ENCODE results near the gene GRK4. TPM values are rescaled to one million over a fixed set of nuclear protein-coding genes. Genes with fewer than 3 reads are reported as not detected.

The GRK4 gene
- total and polyA plus RNA-seq, 2 experiments from 2014 or later = 5.8 to 6.5 TPM

DNA sequence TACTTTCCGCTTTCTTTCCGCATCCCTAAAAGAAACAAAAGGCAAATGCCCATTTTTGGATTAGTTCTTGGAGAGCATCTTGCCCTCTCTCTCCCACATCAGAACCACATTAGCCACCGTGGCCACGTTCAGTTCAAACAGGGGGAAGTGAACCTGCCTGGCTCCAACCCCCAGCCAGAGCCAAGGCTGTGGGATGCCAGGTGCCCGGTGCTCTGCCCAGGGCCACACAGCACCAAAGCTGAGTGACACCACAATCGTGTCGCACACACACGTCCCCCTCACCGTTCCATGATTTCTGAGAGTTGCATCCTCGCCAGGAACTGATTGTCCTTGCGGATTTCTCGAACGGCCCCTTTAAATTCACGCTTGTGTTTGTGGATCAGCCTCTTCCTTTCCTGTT, 24.5 kb upstream of the GRK4 start:
- H4K20me1 ChIP-seq (ENCODE audit: insufficient read depth) = no peaks in the 10 kb centered on the region
- no peak overlapping the region for H3K4me2 ChIP-seq (ENCODE audit: unreplicated experiment)
- H3K9ac ChIP-seq = no peak overlapping the region
- 89 to 90% methylated on average over 14 of the region's 14 CpGs for WGBS, 2 experiments (ENCODE audit: low coverage in 1 of 2, low lambda C conversion rate in 2 of 2, missing lambda C conversion rate in 2 of 2)
- H3K4me3 ChIP-seq = no peak overlapping the region
- H3K36me3 ChIP-seq (ENCODE audit: low read depth) = peaks cover 42% of the 10 kb centered on the region
- H3K79me2 ChIP-seq (ENCODE audit: insufficient read depth) = peaks cover 29% of the 10 kb centered on the region
- no peak overlapping the region for H2AFZ ChIP-seq
- H3K9me2 ChIP-seq (ENCODE audit: insufficient read depth) = no peaks in the 10 kb centered on the region
- no peaks in the 10 kb centered on the region for H3K27me3 ChIP-seq (replicated peaks; ENCODE audit: insufficient read depth)
- H3K9me3 ChIP-seq (ENCODE audit: low read depth) = no peaks in the 10 kb centered on the region
- in situ Hi-C loops (cut with MboI) = no loop called here
- no peak for DNase-seq
- H3K4me1 ChIP-seq (ENCODE audit: insufficient read depth) = peaks cover 16% of the 10 kb centered on the region
- H3F3A ChIP-seq (ENCODE audit: insufficient read depth) = peaks cover 45% of the 10 kb centered on the region
- H3K27ac ChIP-seq = no peak overlapping the region
- no peak for TF ChIP-seq EZH2phosphoT487 (IDR thresholded peaks at IDR 0.05; ENCODE audit: insufficient read depth, low read depth)
- no peak for TF ChIP-seq EZH2 (IDR thresholded peaks at IDR 0.05; ENCODE audit: insufficient read depth, poor library complexity, severe bottlenecking)

DNA sequence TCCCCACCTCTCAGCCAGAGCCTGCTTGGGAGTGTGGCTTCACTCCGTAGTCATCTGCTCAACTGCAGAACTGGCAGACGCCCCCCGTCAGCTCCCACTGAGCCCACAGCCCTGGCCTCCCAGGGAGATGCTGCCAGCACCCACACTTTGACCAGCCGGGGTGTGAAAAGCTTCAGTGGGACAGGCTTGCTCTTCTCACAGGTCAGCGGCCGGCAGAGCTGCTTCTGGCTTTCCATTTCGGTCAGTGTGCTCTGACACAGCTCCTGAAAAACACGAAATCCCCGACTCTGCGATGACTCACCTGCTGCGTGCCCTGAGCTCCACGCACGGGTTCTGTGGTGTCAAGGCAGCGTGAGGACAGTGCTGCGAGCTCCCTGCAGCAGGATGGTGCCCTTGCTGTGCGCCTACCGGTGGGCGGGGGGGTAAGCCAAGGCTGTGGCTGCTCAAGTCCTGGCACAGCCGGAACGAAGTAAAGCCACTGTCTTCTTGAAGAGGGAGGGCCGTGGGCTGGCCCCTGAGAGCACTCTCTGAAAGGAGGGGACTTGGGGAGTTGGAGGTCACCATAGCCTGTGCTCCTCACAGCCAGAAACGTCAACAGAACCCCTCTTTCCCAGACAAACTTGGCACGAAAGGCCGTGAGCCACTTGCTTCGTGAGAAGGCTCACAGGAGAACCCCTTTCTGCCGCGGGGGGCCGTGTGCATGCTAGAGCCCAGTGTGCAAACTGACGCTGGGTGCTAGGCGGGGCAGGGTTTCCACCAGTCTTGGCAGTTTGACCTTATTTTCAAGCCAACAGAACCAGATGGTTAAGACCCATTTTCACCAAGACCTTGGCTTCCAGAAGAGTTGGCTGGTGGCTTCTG, 23.8 kb upstream of the GRK4 start:
- peaks cover 42% of the 10 kb centered on the region for H3K36me3 ChIP-seq (ENCODE audit: low read depth)
- H3K4me1 ChIP-seq (ENCODE audit: insufficient read depth) = peaks cover 16% of the 10 kb centered on the region
- H3K79me2 ChIP-seq (ENCODE audit: insufficient read depth) = peaks cover 29% of the 10 kb centered on the region
- H3K9ac ChIP-seq = no peak overlapping the region
- in situ Hi-C loops (cut with MboI) = no loop called here
- TF ChIP-seq EZH2phosphoT487 (IDR thresholded peaks at IDR 0.05; ENCODE audit: insufficient read depth, low read depth) = no peak
- no peak for TF ChIP-seq EZH2 (IDR thresholded peaks at IDR 0.05; ENCODE audit: insufficient read depth, poor library complexity, severe bottlenecking)
- no peak for DNase-seq
- 82 to 85% methylated on average over 30 of the region's 30 CpGs for WGBS, 2 experiments (ENCODE audit: low coverage in 1 of 2, low lambda C conversion rate in 2 of 2, missing lambda C conversion rate in 2 of 2)
- H2AFZ ChIP-seq = no peak overlapping the region
- no peak overlapping the region for H3K4me3 ChIP-seq
- H3K4me2 ChIP-seq (ENCODE audit: unreplicated experiment) = no peak overlapping the region
- no peaks in the 10 kb centered on the region for H3K9me3 ChIP-seq (ENCODE audit: low read depth)
- no peak overlapping the region for H3K27ac ChIP-seq
- no peaks in the 10 kb centered on the region for H3K9me2 ChIP-seq (ENCODE audit: insufficient read depth)
- no peaks in the 10 kb centered on the region for H3K27me3 ChIP-seq (replicated peaks; ENCODE audit: insufficient read depth)
- H4K20me1 ChIP-seq (ENCODE audit: insufficient read depth) = no peaks in the 10 kb centered on the region
- H3F3A ChIP-seq (ENCODE audit: insufficient read depth) = peaks cover 45% of the 10 kb centered on the region

DNA sequence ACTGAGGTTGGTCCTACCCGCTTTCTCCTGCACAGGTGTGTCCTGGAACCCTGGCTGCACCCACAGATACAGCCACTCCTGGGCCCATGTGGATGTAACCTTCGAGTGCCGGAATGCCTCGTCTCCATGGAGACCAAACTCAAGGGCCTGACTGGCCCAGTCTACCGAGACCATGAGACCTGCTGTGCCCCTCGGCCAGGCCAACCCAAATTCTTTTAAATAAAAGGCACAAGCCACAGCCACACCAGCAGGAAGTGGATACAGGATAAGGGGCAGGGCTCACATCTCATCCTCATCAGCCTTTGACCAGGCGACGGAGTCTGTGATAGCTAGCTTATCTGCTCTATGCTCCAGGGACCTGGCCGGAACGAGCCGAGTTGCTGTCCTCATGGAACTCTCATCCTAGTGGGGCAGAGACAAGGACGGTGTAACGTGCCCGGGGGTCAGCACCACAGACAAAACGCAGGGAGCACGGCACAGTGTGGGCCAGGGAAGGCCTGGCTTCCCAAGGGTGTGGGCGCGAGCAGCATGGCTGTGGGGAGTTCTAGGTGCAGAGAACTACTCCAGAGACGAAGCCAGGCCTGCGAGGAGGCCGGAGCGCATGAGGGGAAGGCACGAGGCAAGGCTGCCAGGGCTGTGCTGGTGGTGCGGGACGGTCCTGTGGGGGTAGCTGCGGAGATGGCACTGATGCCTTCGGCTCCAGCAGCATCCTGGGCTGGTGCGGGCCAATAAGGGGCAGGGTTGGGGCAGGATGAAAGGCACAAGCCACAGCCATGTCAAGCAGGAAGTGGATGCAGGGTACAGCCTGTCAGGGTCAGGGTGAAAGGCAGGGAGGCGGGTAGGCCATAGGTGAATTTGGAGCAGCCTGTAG, 22.9 kb upstream of the GRK4 start:
- Histone ChIP-seq H2AFZ (no peak overlapping the region), H4K20me1 (ENCODE audit: insufficient read depth) (no peaks in the 10 kb centered on the region), H3K4me3 (no peak overlapping the region), H3K4me1 (ENCODE audit: insufficient read depth) (peaks cover 16% of the 10 kb centered on the region), H3F3A (ENCODE audit: insufficient read depth) (peaks cover 45% of the 10 kb centered on the region), H3K4me2 (ENCODE audit: unreplicated experiment) (no peak overlapping the region), H3K27ac (no peak overlapping the region), H3K9me2 (ENCODE audit: insufficient read depth) (no peaks in the 10 kb centered on the region), H3K9ac (no peak overlapping the region), H3K36me3 (ENCODE audit: low read depth) (peaks cover 46% of the 10 kb centered on the region), H3K79me2 (ENCODE audit: insufficient read depth) (peaks cover 27% of the 10 kb centered on the region), H3K9me3 (ENCODE audit: low read depth) (no peaks in the 10 kb centered on the region), H3K27me3 (replicated peaks; ENCODE audit: insufficient read depth) (no peaks in the 10 kb centered on the region)
- TF ChIP-seq EZH2 (IDR thresholded peaks at IDR 0.05; ENCODE audit: insufficient read depth, poor library complexity, severe bottlenecking) (no peak), EZH2phosphoT487 (IDR thresholded peaks at IDR 0.05; ENCODE audit: insufficient read depth, low read depth) (no peak)
- peak; percentile 0 for DNase-seq
- 94 to 97% methylated on average over 29 of the region's 29 CpGs for WGBS, 2 experiments (ENCODE audit: low coverage in 1 of 2, low lambda C conversion rate in 2 of 2, missing lambda C conversion rate in 2 of 2)
- in situ Hi-C loops (cut with MboI) = no loop called here

DNA sequence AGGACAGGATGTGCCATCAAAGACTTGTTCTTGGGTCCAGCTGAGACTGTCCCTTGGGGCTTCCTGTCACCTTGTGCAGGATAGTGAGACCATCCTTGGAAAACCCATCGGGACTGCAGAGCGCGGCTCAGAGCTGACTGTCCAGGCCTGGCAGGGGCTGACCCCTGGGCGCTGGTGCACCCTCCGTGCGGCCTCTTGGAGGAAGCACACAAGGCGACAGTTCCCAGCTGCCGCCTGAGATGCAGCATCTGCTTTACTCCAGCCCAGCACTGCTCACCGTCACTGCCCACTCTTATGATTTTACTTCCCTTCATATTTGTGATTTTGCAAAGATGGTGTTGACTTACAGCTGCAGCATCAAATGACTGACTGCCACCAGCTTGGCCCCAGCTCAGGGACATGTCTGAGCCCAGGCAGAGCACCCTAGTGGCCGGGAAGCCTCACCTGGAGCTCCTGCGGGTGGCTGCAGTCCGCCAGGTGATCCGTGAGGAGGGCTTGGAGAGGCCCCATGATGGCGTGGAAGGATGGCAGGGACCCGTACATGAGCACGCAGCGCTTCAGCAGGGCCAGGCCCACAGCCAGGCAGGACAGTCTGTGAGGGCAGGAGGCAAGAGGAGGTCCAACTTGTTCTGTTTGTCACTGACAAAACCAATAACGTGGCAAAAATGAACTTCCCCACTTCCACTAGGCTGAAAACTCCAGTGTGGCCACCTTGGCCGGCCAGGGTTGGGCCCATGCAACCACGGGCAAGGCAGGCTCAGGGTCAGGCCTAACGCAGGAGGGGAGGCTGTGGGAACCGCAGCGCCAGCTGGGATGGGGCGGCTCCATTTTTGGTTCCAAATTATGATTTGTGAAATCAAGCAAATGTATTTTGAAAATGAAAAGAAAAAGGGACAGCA, 22.0 kb upstream of the GRK4 start:
- Histone ChIP-seq H3K27me3 (replicated peaks; ENCODE audit: insufficient read depth) (no peaks in the 10 kb centered on the region), H3K9me2 (ENCODE audit: insufficient read depth) (no peaks in the 10 kb centered on the region), H3K9me3 (ENCODE audit: low read depth) (no peaks in the 10 kb centered on the region), H3K27ac (no peak overlapping the region), H3F3A (ENCODE audit: insufficient read depth) (peaks cover 36% of the 10 kb centered on the region), H3K4me2 (ENCODE audit: unreplicated experiment) (no peak overlapping the region), H3K4me3 (no peak overlapping the region), H4K20me1 (ENCODE audit: insufficient read depth) (no peaks in the 10 kb centered on the region), H3K36me3 (ENCODE audit: low read depth) (peaks cover 50% of the 10 kb centered on the region), H3K4me1 (ENCODE audit: insufficient read depth) (peaks cover 8% of the 10 kb centered on the region; the same call in 1 of the 2 replicates), H3K79me2 (ENCODE audit: insufficient read depth) (peaks cover 20% of the 10 kb centered on the region; the same call in 1 of the 2 replicates), H3K9ac (no peak overlapping the region), H2AFZ (no peak overlapping the region)
- TF ChIP-seq EZH2 (IDR thresholded peaks at IDR 0.05; ENCODE audit: insufficient read depth, poor library complexity, severe bottlenecking) (no peak), EZH2phosphoT487 (IDR thresholded peaks at IDR 0.05; ENCODE audit: insufficient read depth, low read depth) (no peak)
- no peak for DNase-seq
- in situ Hi-C loops (cut with MboI) = no loop called here
- 96 to 97% methylated on average over 23 to 24 of the region's 24 CpGs for WGBS, 2 experiments (ENCODE audit: low coverage in 1 of 2, low lambda C conversion rate in 2 of 2, missing lambda C conversion rate in 2 of 2)

All from GM23248 (cell line).